Activated B cell treated with CpG ODN at 0.5 μM for 24 hours (primary cell): Measurements from ENCODE around the gene UPF1. TPM values are rescaled to one million over a fixed set of nuclear protein-coding genes. Genes with fewer than 3 reads are reported as not detected.

Experiments used
- ATAC-seq: fragments of 200-7000 bp; cut with Tn5 transposase; one replicate; pipeline ENCODE4 v1.10.0; 2021; ENCODE audit warnings: low read depth, mild to moderate bottlenecking, moderate library complexity
- CTCF ChIA-PET: fragments of 350-600 bp; sonication (Branson Sonifier 250); formaldehyde crosslinking; loops from one replicate; lab custom pipeline; 2021; ENCODE audit warnings: antibody characterized with exemption; lab: Charles Lee
- POLR2A ChIA-PET: fragments of 350-600 bp; sonication (Branson Sonifier 250); formaldehyde crosslinking; loops from one replicate; lab custom pipeline; 2021; ENCODE audit warnings: antibody characterized with exemption; lab: Charles Lee
- DNase-seq: peaks from one replicate; pipeline ENCODE4 v3.0.0; 2022
- H3K27ac Mint-ChIP-seq: one replicate; pipeline ENCODE4 v1.8.0; 2020; ENCODE audit warnings: mixed read lengths
- H3K27me3 Mint-ChIP-seq: one replicate; pipeline ENCODE4 v1.8.0; 2021; ENCODE audit warnings: mixed read lengths
- H3K36me3 Mint-ChIP-seq: one replicate; pipeline ENCODE4 v1.8.0; 2021; ENCODE audit warnings: low read depth, mixed read lengths
- H3K4me1 Mint-ChIP-seq: one replicate; pipeline ENCODE4 v1.8.0; 2021; ENCODE audit warnings: mixed read lengths
- H3K4me3 Mint-ChIP-seq: one replicate; pipeline ENCODE4 v1.8.0; 2020; ENCODE audit warnings: mild to moderate bottlenecking, mixed read lengths
- H3K9me3 Mint-ChIP-seq: one replicate; pipeline ENCODE4 v1.8.0; 2020; ENCODE audit warnings: mixed read lengths
- intact Hi-C: fragments of 100-400 bp; cut with micrococcal nuclease; formaldehyde crosslinking; loops from one replicate; pipeline ENCODE4 v1.15.1; 2024
- total RNA-seq: library from RNA; stranded (reverse); gene quantifications from 2 replicates; pipeline ENCODE4 v1.2.3, GENCODE V29; 2022
- TF ChIP-seq, protein P1 (sequence below): fragments of 200-600 bp; IDR thresholded peaks from one replicate; pipeline ENCODE4 v1.8.0; 2022; ENCODE audit warnings: antibody characterized with exemption, mild to moderate bottlenecking

Gene UPF1
- total RNA-seq, 1 donor from 2014 or later, result 107 TPM

DNA sequence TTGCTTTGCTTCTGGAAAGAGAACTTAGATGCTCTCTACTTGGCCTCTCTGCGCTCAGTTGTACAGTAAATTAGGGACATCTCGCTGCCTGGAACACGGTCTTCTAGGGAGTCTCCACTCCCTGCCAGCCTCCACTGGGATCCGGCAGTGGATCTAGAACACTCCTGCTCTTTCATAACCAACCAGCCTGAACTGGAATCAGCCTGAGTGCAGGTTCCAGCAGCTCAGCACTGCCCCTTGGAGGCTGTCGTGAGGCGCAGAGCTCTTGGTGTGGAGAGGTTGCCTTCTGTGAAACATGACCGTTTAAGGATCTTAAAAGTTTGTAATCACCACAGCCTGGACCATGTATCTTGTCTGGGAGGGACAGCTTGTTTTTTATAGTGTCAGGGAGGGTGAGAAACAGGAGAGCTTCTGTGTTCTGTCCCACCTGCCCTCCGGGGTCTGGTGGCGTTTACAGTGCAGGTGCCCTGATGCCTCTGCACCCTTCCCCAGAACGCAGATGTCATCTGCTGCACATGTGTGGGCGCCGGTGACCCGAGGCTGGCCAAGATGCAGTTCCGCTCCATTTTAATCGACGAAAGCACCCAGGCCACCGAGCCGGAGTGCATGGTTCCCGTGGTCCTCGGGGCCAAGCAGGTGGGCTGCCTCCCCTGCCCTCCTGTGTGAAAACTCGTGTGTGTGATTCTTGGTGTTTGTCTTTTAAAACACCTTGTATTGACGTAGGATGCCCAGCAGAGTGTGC lies 24.8 kb downstream of the UPF1 start:
- no peak overlapping the region for H3K27ac Mint-ChIP-seq
- H3K4me1 Mint-ChIP-seq, result peaks cover 12% of the 10 kb centered on the region
- intact Hi-C loops, result no loop called here
- H3K9me3 Mint-ChIP-seq, result no peaks in the 10 kb centered on the region
- TF ChIP-seq, protein P1, sequence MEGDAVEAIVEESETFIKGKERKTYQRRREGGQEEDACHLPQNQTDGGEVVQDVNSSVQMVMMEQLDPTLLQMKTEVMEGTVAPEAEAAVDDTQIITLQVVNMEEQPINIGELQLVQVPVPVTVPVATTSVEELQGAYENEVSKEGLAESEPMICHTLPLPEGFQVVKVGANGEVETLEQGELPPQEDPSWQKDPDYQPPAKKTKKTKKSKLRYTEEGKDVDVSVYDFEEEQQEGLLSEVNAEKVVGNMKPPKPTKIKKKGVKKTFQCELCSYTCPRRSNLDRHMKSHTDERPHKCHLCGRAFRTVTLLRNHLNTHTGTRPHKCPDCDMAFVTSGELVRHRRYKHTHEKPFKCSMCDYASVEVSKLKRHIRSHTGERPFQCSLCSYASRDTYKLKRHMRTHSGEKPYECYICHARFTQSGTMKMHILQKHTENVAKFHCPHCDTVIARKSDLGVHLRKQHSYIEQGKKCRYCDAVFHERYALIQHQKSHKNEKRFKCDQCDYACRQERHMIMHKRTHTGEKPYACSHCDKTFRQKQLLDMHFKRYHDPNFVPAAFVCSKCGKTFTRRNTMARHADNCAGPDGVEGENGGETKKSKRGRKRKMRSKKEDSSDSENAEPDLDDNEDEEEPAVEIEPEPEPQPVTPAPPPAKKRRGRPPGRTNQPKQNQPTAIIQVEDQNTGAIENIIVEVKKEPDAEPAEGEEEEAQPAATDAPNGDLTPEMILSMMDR, result no peak
- CTCF ChIA-PET, result no interaction called here
- DNase-seq (no peak), ATAC-seq (no peak)
- POLR2A ChIA-PET, result interaction anchor here (0.6 kb wide), 1 partner anchor 20 kb away, joined by 5 read pairs; no protein-coding TSS in a partner anchor
- no peaks in the 10 kb centered on the region for H3K27me3 Mint-ChIP-seq
- no peak overlapping the region for H3K4me3 Mint-ChIP-seq
- peaks cover 93% of the 10 kb centered on the region for H3K36me3 Mint-ChIP-seq

GRCh38 chr19:18857223-18857622 lies 25.5 kb downstream of the UPF1 start:
- no peak overlapping the region for H3K27ac Mint-ChIP-seq
- ATAC-seq (no peak), DNase-seq (no peak)
- peaks cover 95% of the 10 kb centered on the region for H3K36me3 Mint-ChIP-seq
- intact Hi-C loops, result no loop called here
- H3K4me3 Mint-ChIP-seq, result no peak overlapping the region
- no peaks in the 10 kb centered on the region for H3K9me3 Mint-ChIP-seq
- POLR2A ChIA-PET, result no interaction called here
- CTCF ChIA-PET, result no interaction called here
- H3K4me1 Mint-ChIP-seq, result peaks cover 14% of the 10 kb centered on the region
- TF ChIP-seq, protein P1, result no peak
- no peaks in the 10 kb centered on the region for H3K27me3 Mint-ChIP-seq

DNA sequence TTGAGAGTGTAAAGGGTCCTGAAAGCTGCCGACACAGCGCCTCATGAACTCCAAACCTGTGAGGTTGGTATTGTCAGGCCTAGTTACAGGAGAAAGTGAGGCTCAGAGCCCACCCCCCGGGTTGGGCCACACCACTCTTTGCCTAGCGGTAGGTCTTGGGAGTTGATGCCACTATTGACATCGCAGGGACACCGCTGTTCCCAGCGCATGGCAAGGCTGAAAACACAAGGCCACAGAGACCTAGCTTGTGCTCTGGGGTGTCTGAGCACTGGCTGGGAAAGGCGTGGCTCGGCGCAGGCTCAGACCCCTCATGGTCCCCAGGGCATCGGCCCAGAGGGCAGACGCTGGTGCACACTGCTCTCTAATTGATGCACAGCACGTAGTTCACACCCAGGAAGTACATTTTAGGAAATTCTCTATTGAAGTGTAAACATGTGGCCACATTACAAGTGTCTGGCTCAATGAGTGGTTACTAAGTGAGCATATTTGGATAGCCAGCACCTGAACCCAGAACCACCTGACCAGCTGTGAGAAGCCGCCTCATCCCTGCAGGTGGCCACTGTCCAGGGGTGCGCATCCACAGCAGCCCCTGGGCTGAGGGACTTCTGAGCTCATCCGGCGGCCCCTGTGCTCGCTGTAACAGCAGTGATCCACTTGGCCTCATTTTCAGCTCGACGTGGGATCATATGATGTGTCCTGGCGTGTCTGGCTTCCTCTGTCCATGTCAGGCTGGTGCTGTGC lies 27.3 kb downstream of the UPF1 start:
- Mint-ChIP-seq H3K27ac (no peak overlapping the region), H3K4me3 (no peak overlapping the region), H3K4me1 (peaks cover 15% of the 10 kb centered on the region), H3K9me3 (no peaks in the 10 kb centered on the region), H3K36me3 (peaks cover 94% of the 10 kb centered on the region), H3K27me3 (no peaks in the 10 kb centered on the region)
- DNase-seq (no peak), ATAC-seq (no peak)
- intact Hi-C loops, result no loop called here
- TF ChIP-seq, protein P1, result no peak
- ChIA-PET POLR2A (interaction anchor here (0.6 kb wide), 1 partner anchor 338 kb away, joined by 3 read pairs; no protein-coding TSS in a partner anchor), CTCF (interaction anchor here (0.9 to 1.6 kb wide), 2 partner anchors 12 to 13 kb away, joined by 3 read pairs; no protein-coding TSS in a partner anchor)

DNA sequence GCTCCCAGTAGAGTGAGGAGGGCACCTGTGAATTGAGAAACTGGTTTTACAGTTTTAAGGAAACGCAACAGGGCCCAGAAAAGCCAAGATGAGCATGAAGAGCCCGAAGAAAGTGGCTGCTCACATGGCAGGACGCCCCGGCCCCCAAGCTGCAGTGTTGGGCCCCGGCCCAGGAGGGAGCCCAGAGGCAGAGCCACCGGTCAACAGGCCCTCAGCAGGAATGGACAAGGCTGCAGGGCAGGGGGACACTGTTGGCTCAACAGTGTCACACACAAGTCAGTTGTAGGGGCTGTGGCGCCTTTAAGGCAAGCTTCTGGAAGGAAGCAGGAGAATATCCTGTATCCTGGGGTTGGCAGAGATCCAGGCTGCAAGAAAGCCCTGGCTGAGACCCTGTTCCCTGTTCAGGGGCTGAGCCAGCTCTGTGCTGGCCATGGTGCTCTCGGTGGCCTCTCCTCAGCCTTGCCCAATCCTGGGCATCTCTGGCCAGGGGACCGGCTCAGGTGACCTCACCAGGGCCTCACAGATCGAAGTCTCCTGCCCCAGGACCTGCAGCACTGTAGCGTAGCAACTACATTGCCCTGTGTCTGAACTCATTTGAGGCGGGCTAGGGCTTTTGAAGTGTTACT lies 28.0 kb downstream of the UPF1 start:
- peaks cover 15% of the 10 kb centered on the region for H3K4me1 Mint-ChIP-seq
- no peak for DNase-seq
- H3K36me3 Mint-ChIP-seq, result peaks cover 92% of the 10 kb centered on the region
- no peak for ATAC-seq
- H3K4me3 Mint-ChIP-seq, result no peak overlapping the region
- no peaks in the 10 kb centered on the region for H3K9me3 Mint-ChIP-seq
- POLR2A ChIA-PET, result no interaction called here
- TF ChIP-seq, protein P1, result no peak
- no peaks in the 10 kb centered on the region for H3K27me3 Mint-ChIP-seq
- CTCF ChIA-PET, result interaction anchor here (0.9 to 1.6 kb wide), 2 partner anchors 13 to 14 kb away, joined by 3 read pairs; no protein-coding TSS in a partner anchor
- intact Hi-C loops, result no loop called here
- no peak overlapping the region for H3K27ac Mint-ChIP-seq

DNA sequence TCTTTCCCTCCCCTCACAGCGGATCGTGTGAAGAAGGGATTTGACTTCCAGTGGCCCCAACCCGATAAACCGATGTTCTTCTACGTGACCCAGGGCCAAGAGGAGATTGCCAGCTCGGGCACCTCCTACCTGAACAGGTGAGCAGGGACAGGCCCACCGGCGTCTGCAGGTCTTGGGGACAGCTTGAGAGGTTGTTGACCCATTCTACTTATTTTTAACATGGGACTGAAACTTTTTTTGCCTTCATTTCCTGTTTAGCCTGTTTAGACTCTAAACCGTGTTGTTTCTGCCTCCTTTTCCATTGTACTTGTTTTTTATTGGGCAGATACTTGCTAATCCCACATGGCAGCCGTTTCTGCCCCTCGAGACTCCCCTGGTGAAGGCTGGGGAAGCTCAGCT lies 28.5 kb downstream of the UPF1 start:
- ChIA-PET POLR2A (no interaction called here), CTCF (no interaction called here)
- TF ChIP-seq, protein P1, result no peak
- no peak overlapping the region for H3K4me3 Mint-ChIP-seq
- no peaks in the 10 kb centered on the region for H3K27me3 Mint-ChIP-seq
- no peaks in the 10 kb centered on the region for H3K9me3 Mint-ChIP-seq
- DNase-seq (no peak), ATAC-seq (no peak)
- H3K27ac Mint-ChIP-seq, result no peak overlapping the region
- peaks cover 92% of the 10 kb centered on the region for H3K36me3 Mint-ChIP-seq
- peaks cover 15% of the 10 kb centered on the region for H3K4me1 Mint-ChIP-seq
- intact Hi-C loops, result no loop called here
